Endothelial cell of umbilical vein (primary cell): ENCODE results near the gene FOXF1. TPM values are rescaled to one million over a fixed set of nuclear protein-coding genes. Genes with fewer than 3 reads are reported as not detected.

Source experiments
- BruUV-seq: library from RNA; stranded (reverse); fragments of 400-500 nt; replicated peaks from 2 replicates; lab custom pipeline; 2021; lab: Mats Ljungman, UMichigan
- CTCF ChIA-PET: fragments of 300-600, 350-600 bp; sonication (Branson Sonifier 250); formaldehyde crosslinking; loops from one replicate; lab custom pipeline; 2021; ENCODE audit warnings: antibody characterized with exemption, inconsistent platforms; lab: Charles Lee
- POLR2A ChIA-PET: fragments of 300-600, 350-600 bp; sonication (Branson Sonifier 250); formaldehyde crosslinking; loops from one replicate; lab custom pipeline; 2021; ENCODE audit warnings: antibody characterized with exemption, inconsistent platforms; lab: Charles Lee
- DNase-seq: peaks from one replicate; pipeline ENCODE4 v3.0.0-alpha.2; 2011; ENCODE audit warnings: low read depth, low spot score
- FAIRE-seq: peaks from 2 replicates; lab custom pipeline; 2011; peaks lifted over from hg19 to GRCh38; lab: Jason Lieb, UNC
- H2AFZ ChIP-seq: 2 replicates; pipeline ENCODE4 v1.6.0; 2012; ENCODE audit warnings: low read depth, low read length, control low read depth, inconsistent platforms
- H3K27ac ChIP-seq: 2 replicates; pipeline ENCODE4 v1.5.1; 2011; ENCODE audit warnings: low read depth, mild to moderate bottlenecking, control low read depth, low read length, moderate library complexity; ENCODE audit not compliant: insufficient read depth
- H3K27me3 ChIP-seq, 2 experiments: 2 replicates each; pipeline versions ENCODE4 v1.6.0 to v1.6.1; 2011; ENCODE audit warnings: low read length in 2 of 2, mixed read lengths in 1 of 2; ENCODE audit not compliant: control insufficient read depth in 2 of 2, insufficient read depth in 2 of 2
- H3K36me3 ChIP-seq, 2 experiments: 2 replicates in 1 of 2; 3 replicates in 1 of 2; pipeline ENCODE4 v1.5.1; 2011; ENCODE audit warnings: low read length in 2 of 2, mild to moderate bottlenecking in 1 of 2, moderate library complexity in 1 of 2; ENCODE audit not compliant: control insufficient read depth in 2 of 2, insufficient read depth in 2 of 2; ENCODE audit errors: extremely low read depth in 1 of 2
- H3K4me1 ChIP-seq: 3 replicates; pipeline ENCODE4 v1.5.1; 2011; ENCODE audit warnings: mild to moderate bottlenecking, low read length; ENCODE audit not compliant: control insufficient read depth, insufficient read depth; ENCODE audit errors: extremely low read depth
- H3K4me2 ChIP-seq: 2 replicates; pipeline ENCODE4 v1.6.1; 2011; ENCODE audit warnings: low read length, control low read depth, mixed read lengths; ENCODE audit not compliant: insufficient read depth
- H3K4me3 ChIP-seq, 3 experiments: fragments of 200-600 bp in 1 of 3; sonication (generic), shearing (Covaris generic) in 1 of 3; replicated peaks in 1 of 3; 2 replicates each; pipeline ENCODE4 v1.5.1; 2011 to 2016; ENCODE audit warnings: control low read depth in 3 of 3, low read length in 3 of 3, mild to moderate bottlenecking in 2 of 3, inconsistent platforms in 1 of 3, low read depth in 1 of 3, moderate library complexity in 1 of 3; ENCODE audit not compliant: insufficient read depth in 1 of 3
- H3K79me2 ChIP-seq: 2 replicates; pipeline ENCODE4 v1.6.0; 2012; ENCODE audit warnings: low read length, inconsistent platforms; ENCODE audit not compliant: control insufficient read depth, insufficient read depth
- H3K9ac ChIP-seq: replicated peaks from 2 replicates; pipeline ENCODE3; 2011; ENCODE audit warnings: low read length, control low read depth; ENCODE audit not compliant: insufficient read depth; ENCODE audit errors: extremely low read depth
- H3K9me1 ChIP-seq: replicated peaks from 3 replicates; pipeline ENCODE4 v1.6.0; 2011; ENCODE audit warnings: mild to moderate bottlenecking, low read length; ENCODE audit not compliant: control insufficient read depth, insufficient read depth; ENCODE audit errors: extremely low read depth
- H3K9me3 ChIP-seq: replicated peaks from 2 replicates; pipeline ENCODE4 v1.5.1; 2012; ENCODE audit warnings: low read length, inconsistent platforms; ENCODE audit not compliant: control insufficient read depth, insufficient read depth
- H4K20me1 ChIP-seq: replicated peaks from 2 replicates; pipeline ENCODE3; 2011; ENCODE audit warnings: mild to moderate bottlenecking, low read length; ENCODE audit not compliant: control insufficient read depth, insufficient read depth; ENCODE audit errors: extremely low read depth
- EZH2 ChIP-seq: IDR thresholded peaks from 2 replicates; pipeline ENCODE4 v1.6.1; 2012; ENCODE audit warnings: borderline replicate concordance, low read depth, mild to moderate bottlenecking, moderate library complexity, low read length, inconsistent platforms; ENCODE audit not compliant: severe bottlenecking
- FOS ChIP-seq: IDR thresholded peaks from 2 replicates; pipeline ENCODE4 v1.6.1; 2011; ENCODE audit warnings: mild to moderate bottlenecking, low read length, moderate library complexity, borderline replicate concordance; ENCODE audit not compliant: insufficient read depth
- GATA2 ChIP-seq: IDR thresholded peaks from 2 replicates; pipeline ENCODE4 v1.7.0; 2011; ENCODE audit warnings: low read depth, mild to moderate bottlenecking, moderate library complexity, mixed read lengths, low read length; ENCODE audit not compliant: insufficient read length, insufficient read depth
- JUN ChIP-seq: IDR thresholded peaks from 2 replicates; pipeline ENCODE4 v1.6.1; 2011; ENCODE audit warnings: borderline replicate concordance, low read depth; ENCODE audit not compliant: insufficient read length, insufficient read depth
- MAX ChIP-seq: IDR thresholded peaks from 2 replicates; pipeline ENCODE4 v1.6.1; 2011; ENCODE audit not compliant: insufficient read depth, insufficient read length
- MYC ChIP-seq: IDR thresholded peaks from one replicate; pipeline ENCODE4 v1.6.1; 2011; ENCODE audit warnings: mild to moderate bottlenecking, low read depth, low read length
- POLR2A ChIP-seq: IDR thresholded peaks from 2 replicates; pipeline ENCODE4 v1.6.1; 2012; ENCODE audit warnings: low read depth, mild to moderate bottlenecking, control low read depth, low read length
- POLR2AphosphoS5 ChIP-seq: IDR thresholded peaks from 2 replicates; pipeline ENCODE4 v1.6.1; 2012; ENCODE audit warnings: low read depth, mild to moderate bottlenecking, control low read depth, low read length, moderate library complexity; ENCODE audit not compliant: insufficient read depth
- dilution Hi-C: fragments of 300-500 bp; cut with MboI; formaldehyde crosslinking; loops from one replicate; pipeline ENCODE4 v1.15.0; 2019; ENCODE audit warnings: low sequenced_read_pairs; ENCODE audit not compliant: extremely low pct_ligation_motif_present
- intact Hi-C: fragments of 100-400 bp; cut with micrococcal nuclease; formaldehyde crosslinking; loops from one replicate; pipeline ENCODE4 v1.10.0; 2022
- polyA plus RNA-seq, 4 experiments: library from polyadenylated mRNA; depleted of rRNA in 3 of 4; stranded (reverse) in 3 of 4; unstranded in 1 of 4; fragments of >200 nt; gene quantifications; 2 replicates each; pipeline versions ENCODE4 v1.2.1 to v1.2.3, GENCODE V29; 2011 to 2012; ENCODE audit warnings: missing spikeins in 1 of 4
- total RNA-seq: library from RNA; stranded (reverse); gene quantifications from 2 replicates; pipeline ENCODE4 v1.2.3, GENCODE V29; 2021
- TF ChIP-seq, protein P1 (sequence below), 2 donors: IDR thresholded peaks; 1 replicate in 1 of 2; 2 replicates in 1 of 2; pipeline ENCODE4 v1.5.1; 2011; ENCODE audit warnings: low read length in 2 of 2, mild to moderate bottlenecking in 2 of 2, moderate library complexity in 2 of 2, control low read depth in 1 of 2, inconsistent platforms in 1 of 2, low read depth in 1 of 2; ENCODE audit not compliant: insufficient read depth in 1 of 2; ENCODE audit errors: extremely low read depth in 1 of 2

FOXF1 gene
- total and polyA plus RNA-seq, 2 donors (not counting 3 experiments of a cell fraction or from before 2014, with no cell fraction given) = 1.0 to 1.1 TPM

DNA sequence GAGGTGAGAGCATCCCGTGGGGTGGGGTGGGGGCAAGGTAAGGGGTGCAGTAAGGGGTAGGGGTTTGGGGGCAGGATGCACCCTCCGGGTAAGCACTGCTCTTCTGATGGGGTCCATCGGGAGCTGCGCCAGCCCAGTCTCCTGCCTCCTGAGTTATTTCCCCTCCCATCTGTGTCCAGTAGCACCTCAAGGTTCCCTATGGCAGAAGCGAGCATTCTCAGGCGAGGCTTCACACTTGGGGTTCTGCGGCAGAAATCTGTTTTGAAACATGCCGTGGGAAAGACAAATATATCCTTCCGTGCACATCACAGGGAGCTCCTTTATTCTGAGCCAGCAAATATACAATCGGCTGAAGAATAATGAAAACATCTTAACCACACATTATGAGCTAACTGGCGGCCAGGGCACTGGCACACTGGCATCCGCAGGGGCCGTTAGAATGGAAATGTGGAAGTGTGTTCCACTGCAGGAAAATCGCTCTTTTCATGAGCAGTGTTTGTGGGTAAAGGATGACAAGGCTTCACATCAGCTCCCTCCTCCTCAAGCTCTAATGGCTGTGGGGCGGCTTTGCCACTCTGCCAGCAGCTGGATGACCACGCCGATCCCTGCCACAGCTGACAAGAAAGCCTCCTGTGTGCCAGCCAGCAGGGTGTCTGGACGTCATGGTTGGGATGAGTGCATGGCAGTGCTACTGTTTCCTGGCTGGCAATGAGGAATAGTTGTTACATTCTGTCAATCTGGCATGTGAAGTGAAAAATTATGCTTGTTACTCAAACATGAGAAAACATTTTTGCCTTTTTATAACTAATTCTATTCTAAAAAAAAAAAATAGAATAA is 24.7 kb downstream of the FOXF1 start:
- no TSS peak for BruUV-seq
- H3K9ac ChIP-seq = no peak overlapping the region
- POLR2A ChIA-PET = no interaction called here
- no peak overlapping the region for H3K4me3 ChIP-seq
- H3K4me1 ChIP-seq = no peaks in the 10 kb centered on the region
- intact Hi-C loops = no loop called here
- no peak overlapping the region for H2AFZ ChIP-seq
- TF ChIP-seq EZH2 (no peak), MYC (no peak), GATA2 (no peak), POLR2AphosphoS5 (no peak), JUN (no peak), POLR2A (no peak), FOS (no peak), MAX (no peak)
- TF ChIP-seq, protein P1, sequence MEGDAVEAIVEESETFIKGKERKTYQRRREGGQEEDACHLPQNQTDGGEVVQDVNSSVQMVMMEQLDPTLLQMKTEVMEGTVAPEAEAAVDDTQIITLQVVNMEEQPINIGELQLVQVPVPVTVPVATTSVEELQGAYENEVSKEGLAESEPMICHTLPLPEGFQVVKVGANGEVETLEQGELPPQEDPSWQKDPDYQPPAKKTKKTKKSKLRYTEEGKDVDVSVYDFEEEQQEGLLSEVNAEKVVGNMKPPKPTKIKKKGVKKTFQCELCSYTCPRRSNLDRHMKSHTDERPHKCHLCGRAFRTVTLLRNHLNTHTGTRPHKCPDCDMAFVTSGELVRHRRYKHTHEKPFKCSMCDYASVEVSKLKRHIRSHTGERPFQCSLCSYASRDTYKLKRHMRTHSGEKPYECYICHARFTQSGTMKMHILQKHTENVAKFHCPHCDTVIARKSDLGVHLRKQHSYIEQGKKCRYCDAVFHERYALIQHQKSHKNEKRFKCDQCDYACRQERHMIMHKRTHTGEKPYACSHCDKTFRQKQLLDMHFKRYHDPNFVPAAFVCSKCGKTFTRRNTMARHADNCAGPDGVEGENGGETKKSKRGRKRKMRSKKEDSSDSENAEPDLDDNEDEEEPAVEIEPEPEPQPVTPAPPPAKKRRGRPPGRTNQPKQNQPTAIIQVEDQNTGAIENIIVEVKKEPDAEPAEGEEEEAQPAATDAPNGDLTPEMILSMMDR (IDR thresholded peaks at IDR 0.05; ENCODE audit: extremely low read depth in 1 of 2, insufficient read depth in 1 of 2, low read depth in 1 of 2, low read length in 2 of 2) = no peak
- CTCF ChIA-PET = no interaction called here
- no peaks in the 10 kb centered on the region for H3K79me2 ChIP-seq
- dilution Hi-C loops = no loop called here
- no peak for FAIRE-seq
- H3K9me3 ChIP-seq = no peaks in the 10 kb centered on the region
- no peaks in the 10 kb centered on the region for H4K20me1 ChIP-seq
- H3K27ac ChIP-seq = no peak overlapping the region
- peaks cover 0 to 19% of the 10 kb centered on the region in 2 experiments for H3K36me3 ChIP-seq
- no peak overlapping the region for H3K4me2 ChIP-seq
- H3K9me1 ChIP-seq = no peaks in the 10 kb centered on the region
- no peaks in the 10 kb centered on the region for H3K27me3 ChIP-seq
- DNase-seq = no peak
